ENCODE measurements around the gene IGFL4.

IGFL4 gene

GRCh38 chr19:46020819-46021125, 20.0 kb downstream of the IGFL4 start:
- H2BK5ac ChIP-seq (ENCODE audit: low read depth, low read length, poor library complexity) = no peak overlapping the region
- no peak overlapping the region for H2BK12ac ChIP-seq (ENCODE audit: low read length)
- no peak overlapping the region for H3K18ac ChIP-seq (ENCODE audit: low read length)
- no peak overlapping the region for H2AFZ ChIP-seq (ENCODE audit: insufficient read depth, low read length, poor library complexity)
- no peak overlapping the region for H3K27ac ChIP-seq (ENCODE audit: low read depth, low read length)
- H3K4me1 ChIP-seq (ENCODE audit: control insufficient read depth in 1 of 2, insufficient read depth in 2 of 2, low read length in 2 of 2) = peaks cover 8% of the 10 kb centered on the region in 2 experiments
- H3K4me3 ChIP-seq (ENCODE audit: low read depth, low read length) = no peak overlapping the region
- DNase-seq = no peak
- H3K27me3 ChIP-seq (ENCODE audit: insufficient read depth, low read length) = peaks cover 8% of the 10 kb centered on the region
- H4K12ac ChIP-seq (ENCODE audit: low read depth, low read length) = no peak overlapping the region
- H4K8ac ChIP-seq (ENCODE audit: low read depth, low read length) = no peak overlapping the region
- H2BK120ac ChIP-seq (ENCODE audit: insufficient read depth, low read length, poor library complexity) = no peak overlapping the region
- no peak overlapping the region for H3K23ac ChIP-seq (ENCODE audit: low read length)
- peaks cover 4 to 9% of the 10 kb centered on the region in 2 experiments for H3K36me3 ChIP-seq (ENCODE audit: control insufficient read depth in 1 of 2, insufficient read depth in 2 of 2, low read length in 2 of 2)
- peaks cover 2% of the 10 kb centered on the region for H3K79me2 ChIP-seq (ENCODE audit: control insufficient read depth, insufficient read depth, low read length, poor library complexity)
- no peak overlapping the region for H3K4me2 ChIP-seq (ENCODE audit: low read length)
- WGBS (ENCODE audit: extremely low coverage, insufficient coverage, insufficient read length) = no CpG with 5 or more reads among the region's 7 CpGs
- H4K91ac ChIP-seq (ENCODE audit: low read depth, low read length) = no peak overlapping the region
- no peaks in the 10 kb centered on the region for H3K79me1 ChIP-seq (ENCODE audit: low read length)
- no peak overlapping the region for H2AK5ac ChIP-seq (ENCODE audit: low read length)
- no peak overlapping the region for H3K14ac ChIP-seq (ENCODE audit: low read length)
- H3K9me3 ChIP-seq (ENCODE audit: insufficient read depth, low read depth, low read length) = no peaks in the 10 kb centered on the region
- H3K9ac ChIP-seq (ENCODE audit: low read length) = no peak overlapping the region
- H3K4ac ChIP-seq (ENCODE audit: low read depth, low read length) = no peak overlapping the region

GRCh38 chr19:46019270-46019669, 21.5 kb downstream of the IGFL4 start:
- Histone ChIP-seq H2AK5ac (ENCODE audit: low read length) (no peak overlapping the region), H3K36me3 (ENCODE audit: control insufficient read depth in 1 of 2, insufficient read depth in 2 of 2, low read length in 2 of 2) (peaks cover 4 to 9% of the 10 kb centered on the region in 2 experiments), H3K18ac (ENCODE audit: low read length) (no peak overlapping the region), H4K91ac (ENCODE audit: low read depth, low read length) (no peak overlapping the region), H3K9ac (ENCODE audit: low read length) (no peak overlapping the region), H3K79me1 (ENCODE audit: low read length) (no peaks in the 10 kb centered on the region), H3K27ac (ENCODE audit: low read depth, low read length) (no peak overlapping the region), H3K27me3 (ENCODE audit: insufficient read depth, low read length) (peaks cover 21% of the 10 kb centered on the region), H2BK5ac (ENCODE audit: low read depth, low read length, poor library complexity) (no peak overlapping the region), H2BK120ac (ENCODE audit: insufficient read depth, low read length, poor library complexity) (no peak overlapping the region), H4K8ac (ENCODE audit: low read depth, low read length) (no peak overlapping the region), H3K14ac (ENCODE audit: low read length) (no peak overlapping the region), H2BK12ac (ENCODE audit: low read length) (no peak overlapping the region), H3K23ac (ENCODE audit: low read length) (no peak overlapping the region), H3K9me3 (ENCODE audit: insufficient read depth, low read depth, low read length) (peaks cover 5% of the 10 kb centered on the region), H3K79me2 (ENCODE audit: control insufficient read depth, insufficient read depth, low read length, poor library complexity) (peaks cover 2% of the 10 kb centered on the region), H3K4me1 (ENCODE audit: control insufficient read depth in 1 of 2, insufficient read depth in 2 of 2, low read length in 2 of 2) (peaks cover 12 to 19% of the 10 kb centered on the region in 2 experiments), H3K4me2 (ENCODE audit: low read length) (no peak overlapping the region), H3K4me3 (ENCODE audit: low read depth, low read length) (no peak overlapping the region), H3K4ac (ENCODE audit: low read depth, low read length) (no peak overlapping the region), H2AFZ (ENCODE audit: insufficient read depth, low read length, poor library complexity) (no peak overlapping the region), H4K12ac (ENCODE audit: low read depth, low read length) (no peak overlapping the region)
- no CpG with 5 or more reads among the region's 13 CpGs for WGBS (ENCODE audit: extremely low coverage, insufficient coverage, insufficient read length)
- no peak for DNase-seq

GRCh38 chr19:46018729-46019251, 22.0 kb downstream of the IGFL4 start:
- H3K4me2 ChIP-seq (ENCODE audit: low read length) = no peak overlapping the region
- no peak overlapping the region for H3K27ac ChIP-seq (ENCODE audit: low read depth, low read length)
- no peak overlapping the region for H3K4me3 ChIP-seq (ENCODE audit: low read depth, low read length)
- no peak overlapping the region for H2BK120ac ChIP-seq (ENCODE audit: insufficient read depth, low read length, poor library complexity)
- DNase-seq = no peak
- no peak overlapping the region for H2AFZ ChIP-seq (ENCODE audit: insufficient read depth, low read length, poor library complexity)
- H4K91ac ChIP-seq (ENCODE audit: low read depth, low read length) = no peak overlapping the region
- no peak overlapping the region for H3K4ac ChIP-seq (ENCODE audit: low read depth, low read length)
- no peak overlapping the region for H3K9ac ChIP-seq (ENCODE audit: low read length)
- no peak overlapping the region for H4K12ac ChIP-seq (ENCODE audit: low read depth, low read length)
- H3K79me1 ChIP-seq (ENCODE audit: low read length) = no peaks in the 10 kb centered on the region
- no peak overlapping the region for H2BK12ac ChIP-seq (ENCODE audit: low read length)
- no peak overlapping the region for H2AK5ac ChIP-seq (ENCODE audit: low read length)
- H3K79me2 ChIP-seq (ENCODE audit: control insufficient read depth, insufficient read depth, low read length, poor library complexity) = peaks cover 2% of the 10 kb centered on the region
- no peak overlapping the region for H4K8ac ChIP-seq (ENCODE audit: low read depth, low read length)
- no peak overlapping the region for H3K14ac ChIP-seq (ENCODE audit: low read length)
- H3K23ac ChIP-seq (ENCODE audit: low read length) = no peak overlapping the region
- peaks cover 5% of the 10 kb centered on the region for H3K9me3 ChIP-seq (ENCODE audit: insufficient read depth, low read depth, low read length)
- H2BK5ac ChIP-seq (ENCODE audit: low read depth, low read length, poor library complexity) = no peak overlapping the region
- peaks cover 21% of the 10 kb centered on the region for H3K27me3 ChIP-seq (ENCODE audit: insufficient read depth, low read length)
- no peak overlapping the region for H3K18ac ChIP-seq (ENCODE audit: low read length)
- no CpG with 5 or more reads among the region's 10 CpGs for WGBS (ENCODE audit: extremely low coverage, insufficient coverage, insufficient read length)
- H3K4me1 ChIP-seq (ENCODE audit: control insufficient read depth in 1 of 2, insufficient read depth in 2 of 2, low read length in 2 of 2) = peaks cover 12 to 19% of the 10 kb centered on the region in 2 experiments
- H3K36me3 ChIP-seq (ENCODE audit: control insufficient read depth in 1 of 2, insufficient read depth in 2 of 2, low read length in 2 of 2) = peaks cover 4 to 9% of the 10 kb centered on the region in 2 experiments

GRCh38 chr19:46017874-46018675, 22.7 kb downstream of the IGFL4 start:
- no peak overlapping the region for H2BK5ac ChIP-seq (ENCODE audit: low read depth, low read length, poor library complexity)
- no peaks in the 10 kb centered on the region for H3K79me1 ChIP-seq (ENCODE audit: low read length)
- no peak overlapping the region for H3K14ac ChIP-seq (ENCODE audit: low read length)
- H3K27ac ChIP-seq (ENCODE audit: low read depth, low read length) = no peak overlapping the region
- no peak overlapping the region for H2BK12ac ChIP-seq (ENCODE audit: low read length)
- no peak overlapping the region for H3K4me3 ChIP-seq (ENCODE audit: low read depth, low read length)
- H3K9me3 ChIP-seq (ENCODE audit: insufficient read depth, low read depth, low read length) = peaks cover 5% of the 10 kb centered on the region
- no peak overlapping the region for H3K23ac ChIP-seq (ENCODE audit: low read length)
- no peak overlapping the region for H3K18ac ChIP-seq (ENCODE audit: low read length)
- H3K4me1 ChIP-seq (ENCODE audit: control insufficient read depth in 1 of 2, insufficient read depth in 2 of 2, low read length in 2 of 2) = peaks cover 12 to 19% of the 10 kb centered on the region in 2 experiments
- DNase-seq = no peak
- no peak overlapping the region for H3K4me2 ChIP-seq (ENCODE audit: low read length)
- peaks cover 21% of the 10 kb centered on the region for H3K27me3 ChIP-seq (ENCODE audit: insufficient read depth, low read length)
- H3K36me3 ChIP-seq (ENCODE audit: control insufficient read depth in 1 of 2, insufficient read depth in 2 of 2, low read length in 2 of 2) = peaks cover 4 to 9% of the 10 kb centered on the region in 2 experiments
- H4K12ac ChIP-seq (ENCODE audit: low read depth, low read length) = no peak overlapping the region
- H3K9ac ChIP-seq (ENCODE audit: low read length) = no peak overlapping the region
- H2AFZ ChIP-seq (ENCODE audit: insufficient read depth, low read length, poor library complexity) = no peak overlapping the region
- H3K79me2 ChIP-seq (ENCODE audit: control insufficient read depth, insufficient read depth, low read length, poor library complexity) = peaks cover 2% of the 10 kb centered on the region
- no peak overlapping the region for H2AK5ac ChIP-seq (ENCODE audit: low read length)
- H2BK120ac ChIP-seq (ENCODE audit: insufficient read depth, low read length, poor library complexity) = no peak overlapping the region
- H3K4ac ChIP-seq (ENCODE audit: low read depth, low read length) = no peak overlapping the region
- WGBS (ENCODE audit: extremely low coverage, insufficient coverage, insufficient read length) = no CpG with 5 or more reads among the region's 15 CpGs
- no peak overlapping the region for H4K8ac ChIP-seq (ENCODE audit: low read depth, low read length)
- no peak overlapping the region for H4K91ac ChIP-seq (ENCODE audit: low read depth, low read length)
